HEK293T (cell line): ENCODE measurements around the gene BAIAP2.

ENCODE experiments used
- CTCF ChIA-PET: fragments of 350-600 bp; formaldehyde crosslinking; extraction: SDS; loops from one replicate; lab custom pipeline; 2021; ENCODE audit warnings: antibody characterized with exemption, inconsistent platforms; lab: Yijun Ruan, JAX
- POLR2A ChIA-PET: fragments of 350-600 bp; formaldehyde crosslinking; extraction: SDS; loops from one replicate; lab custom pipeline; 2020; ENCODE audit warnings: antibody characterized with exemption, inconsistent platforms; lab: Yijun Ruan, JAX
- DNase-seq: peaks from one replicate; pipeline ENCODE4 v3.0.0; 2012; ENCODE audit warnings: mixed read lengths; ENCODE audit errors: extremely low spot score
- ARNT ChIP-seq: fragments of 450-650 bp; IDR thresholded peaks from 2 replicates; pipeline ENCODE4 v1.6.1; 2017; ENCODE audit warnings: mild to moderate bottlenecking
- BHLHE40 ChIP-seq: fragments of 450-650 bp; IDR thresholded peaks from 2 replicates; pipeline ENCODE4 v1.6.1; 2016; ENCODE audit warnings: mild to moderate bottlenecking, moderate library complexity, borderline replicate concordance
- CTBP1 ChIP-seq: fragments of 450-650 bp; IDR thresholded peaks from 2 replicates; pipeline ENCODE4 v1.6.1; 2016; ENCODE audit warnings: borderline replicate concordance
- ELF4 ChIP-seq: fragments of 450-650 bp; IDR thresholded peaks from 2 replicates; pipeline ENCODE4 v1.6.1; 2017; ENCODE audit warnings: antibody characterized with exemption
- FOXA1 ChIP-seq: fragments of 450-650 bp; IDR thresholded peaks from 2 replicates; pipeline ENCODE4 v1.6.1; 2016; ENCODE audit warnings: mild to moderate bottlenecking
- FOXK2 ChIP-seq: fragments of 450-650 bp; IDR thresholded peaks from 2 replicates; pipeline ENCODE4 v1.6.1; 2016; ENCODE audit warnings: mild to moderate bottlenecking
- FOXM1 ChIP-seq: fragments of 450-650 bp; IDR thresholded peaks from 2 replicates; pipeline ENCODE4 v1.6.1; 2017; ENCODE audit warnings: mild to moderate bottlenecking, borderline replicate concordance
- HDGF ChIP-seq: fragments of 450-650 bp; IDR thresholded peaks from 2 replicates; pipeline ENCODE4 v1.6.1; 2017; ENCODE audit warnings: antibody characterized with exemption, borderline replicate concordance
- L3MBTL2 ChIP-seq: fragments of 450-650 bp; conservative IDR thresholded peaks from 2 replicates; pipeline ENCODE4 v1.6.1; 2016; ENCODE audit warnings: mild to moderate bottlenecking
- LEF1 ChIP-seq: fragments of 450-650 bp; IDR thresholded peaks from 2 replicates; pipeline ENCODE4 v1.6.1; 2017; ENCODE audit warnings: mild to moderate bottlenecking, borderline replicate concordance
- NFRKB ChIP-seq: fragments of 450-650 bp; IDR thresholded peaks from 2 replicates; pipeline ENCODE4 v1.6.1; 2016; ENCODE audit warnings: mild to moderate bottlenecking, moderate library complexity
- SP1 ChIP-seq: fragments of 450-650 bp; IDR thresholded peaks from 2 replicates; pipeline ENCODE4 v1.6.1; 2017
- TARDBP ChIP-seq: fragments of 450-650 bp; IDR thresholded peaks from 2 replicates; pipeline ENCODE4 v1.6.1; 2016
- ZNF384 ChIP-seq: fragments of 450-650 bp; IDR thresholded peaks from 2 replicates; pipeline ENCODE4 v1.6.1; 2016
- TF ChIP-seq, protein P1 (sequence below): fragments of 450-650 bp; IDR thresholded peaks from 2 replicates; pipeline ENCODE4 v1.6.1; 2016

The BAIAP2 gene

DNA sequence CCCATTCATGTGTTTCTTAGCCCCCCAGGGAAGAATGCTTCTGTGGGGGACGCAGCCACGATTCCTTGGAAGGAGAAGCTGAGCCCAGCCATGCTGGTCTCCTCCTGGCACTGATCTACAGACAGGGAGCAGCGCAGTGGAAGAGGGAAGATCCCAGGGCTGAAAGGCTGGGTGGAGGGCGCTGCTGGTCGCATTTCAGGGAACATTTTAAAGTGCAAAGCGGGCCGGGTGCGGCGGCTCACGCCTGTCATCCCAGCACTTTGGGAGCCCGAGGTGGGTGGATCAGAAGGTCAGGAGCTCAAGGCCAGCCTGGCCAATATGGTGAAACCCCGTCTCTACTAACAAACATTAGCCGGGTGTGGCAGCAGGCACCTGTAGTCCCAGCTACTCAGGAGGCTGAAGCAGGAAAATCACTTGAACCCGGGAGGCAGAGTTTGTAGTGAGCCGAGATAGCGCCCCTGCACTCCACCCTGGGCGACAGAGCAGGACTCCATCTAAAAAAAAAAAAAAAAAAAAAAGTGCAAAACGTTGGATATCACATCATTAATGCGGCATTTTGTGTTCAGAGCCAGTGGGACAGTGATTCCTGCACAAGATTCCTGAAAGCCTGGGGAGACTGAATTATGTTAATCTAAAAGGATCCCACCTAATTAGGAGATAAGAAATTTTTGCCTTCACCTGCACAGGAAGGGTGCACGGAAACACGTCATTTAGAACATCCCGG is 43.9 kb upstream of the BAIAP2 start:
- DNase-seq, result no peak
- CTCF ChIA-PET, result interaction anchor here (1.2 kb wide), 1 partner anchor 33 kb away, joined by 3 read pairs; no protein-coding TSS in a partner anchor
- TF ChIP-seq BHLHE40 (no peak), NFRKB (no peak), HDGF (no peak), ZNF384 (peak; percentile 87), FOXA1 (no peak), L3MBTL2 (no peak)
- TF ChIP-seq, protein P1, sequence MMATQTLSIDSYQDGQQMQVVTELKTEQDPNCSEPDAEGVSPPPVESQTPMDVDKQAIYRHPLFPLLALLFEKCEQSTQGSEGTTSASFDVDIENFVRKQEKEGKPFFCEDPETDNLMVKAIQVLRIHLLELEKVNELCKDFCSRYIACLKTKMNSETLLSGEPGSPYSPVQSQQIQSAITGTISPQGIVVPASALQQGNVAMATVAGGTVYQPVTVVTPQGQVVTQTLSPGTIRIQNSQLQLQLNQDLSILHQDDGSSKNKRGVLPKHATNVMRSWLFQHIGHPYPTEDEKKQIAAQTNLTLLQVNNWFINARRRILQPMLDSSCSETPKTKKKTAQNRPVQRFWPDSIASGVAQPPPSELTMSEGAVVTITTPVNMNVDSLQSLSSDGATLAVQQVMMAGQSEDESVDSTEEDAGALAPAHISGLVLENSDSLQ, result no peak
- POLR2A ChIA-PET, result interaction anchor here (0.6 to 1.6 kb wide), 4 partner anchors 10 to 536 kb away, joined by 3 to 6 read pairs (median 4); no protein-coding TSS in a partner anchor

DNA sequence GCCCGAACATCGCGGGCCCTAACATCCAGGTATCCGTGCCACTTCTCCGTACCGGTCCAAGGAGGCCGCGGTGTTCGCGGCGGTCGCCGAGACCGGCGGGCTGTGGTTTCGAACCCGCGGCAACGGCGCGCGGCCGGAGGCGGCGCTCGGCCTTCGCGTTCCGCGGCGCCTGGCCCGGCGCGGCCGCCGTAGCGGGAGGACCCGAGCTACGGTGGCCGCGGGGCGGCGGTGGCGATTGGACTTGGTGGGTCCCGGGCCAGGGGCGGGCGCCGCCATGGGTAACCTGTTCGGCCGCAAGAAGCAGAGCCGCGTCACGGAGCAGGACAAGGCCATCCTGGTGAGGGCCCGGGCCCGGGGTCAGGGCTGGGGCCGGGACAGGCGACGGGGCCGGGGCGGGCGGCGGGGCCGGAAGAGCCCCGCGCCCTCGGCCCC is 43.3 kb upstream of the BAIAP2 start, which contains the start of gene CHMP6:
Gene CHMP6, plus strand, starts transcription at position 197 of the 432 bp plus-strand sequence. Its CDS starts 78 bp downstream, at position 275.
- peak; percentile 86 for DNase-seq
- ChIA-PET POLR2A (interaction anchor here (0.6 to 1.6 kb wide), 4 partner anchors 9 to 537 kb away, joined by 3 to 6 read pairs (median 4); no protein-coding TSS in a partner anchor), CTCF (interaction anchor here (1.2 to 2.3 kb wide), 2 partner anchors 32 to 106 kb away, joined by 3 to 5 read pairs; no protein-coding TSS in a partner anchor)
- TF ChIP-seq FOXM1 (peak; percentile 26; the same call in 1 of the 2 replicates), ARNT (peak; percentile 70), HDGF (no peak)

DNA sequence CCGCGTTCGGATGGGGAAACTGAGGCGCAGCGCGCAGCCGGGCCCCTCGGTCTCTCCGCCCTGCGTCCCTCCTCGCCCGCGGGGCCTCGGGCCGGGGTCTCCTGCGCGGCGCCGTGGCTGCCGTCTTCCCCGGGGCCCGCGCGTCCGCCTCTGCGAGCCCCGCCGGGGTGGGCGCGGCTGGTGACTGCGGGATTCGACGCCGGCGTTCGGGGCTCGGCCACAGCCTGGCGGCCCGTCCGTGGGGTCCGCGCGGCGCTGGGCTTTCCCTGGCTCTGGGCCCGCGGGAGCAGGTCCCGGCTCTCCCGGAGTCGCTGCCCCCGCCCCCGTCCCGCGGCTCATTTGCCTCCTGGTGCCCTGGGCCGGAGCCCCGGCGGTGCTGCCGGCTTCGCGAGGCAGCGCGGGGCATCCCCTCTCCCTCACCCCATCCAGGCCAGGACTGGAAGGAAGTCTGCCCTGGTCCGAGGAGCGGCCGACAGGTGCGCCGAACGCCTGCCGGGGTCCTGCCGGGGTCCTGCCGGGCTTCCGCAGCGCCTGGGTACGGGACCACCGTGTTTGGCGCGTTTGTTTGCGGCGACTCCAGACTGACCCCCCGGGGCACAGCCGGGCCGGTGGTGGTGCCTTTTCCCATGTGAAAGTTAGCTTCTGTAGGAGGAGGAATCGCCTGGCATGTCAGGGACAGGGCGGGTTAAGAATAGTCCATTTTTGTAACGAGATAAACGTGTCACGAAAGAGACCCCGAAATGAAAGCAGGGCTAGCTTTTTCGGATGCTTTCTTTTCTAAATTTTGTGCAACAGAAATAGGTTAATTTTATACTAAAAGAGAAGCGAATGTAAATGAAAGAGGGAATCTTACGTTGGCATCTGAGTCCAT is 42.6 kb upstream of the BAIAP2 start:
- no peak for TF ChIP-seq BHLHE40
- no peak for TF ChIP-seq ZNF384
- TF ChIP-seq FOXA1, result no peak
- no peak for TF ChIP-seq HDGF
- no peak for TF ChIP-seq SP1
- TF ChIP-seq FOXK2, result no peak
- TF ChIP-seq L3MBTL2, result no peak
- TF ChIP-seq LEF1, result no peak
- TF ChIP-seq, protein P1, result no peak
- TF ChIP-seq TARDBP, result no peak
- no peak for TF ChIP-seq ARNT
- no peak for TF ChIP-seq FOXM1
- no peak for TF ChIP-seq ELF4
- TF ChIP-seq NFRKB, result no peak
- no peak for TF ChIP-seq CTBP1
- POLR2A ChIA-PET, result interaction anchor here (0.7 to 1.6 kb wide), 3 partner anchors 96 to 538 kb away, joined by 3 to 4 read pairs (median 3); no protein-coding TSS in a partner anchor
- CTCF ChIA-PET, result interaction anchor here (0.8 to 2.3 kb wide), 3 partner anchors 31 to 105 kb away, joined by 3 to 5 read pairs (median 3); no protein-coding TSS in a partner anchor
- DNase-seq, result no peak

DNA sequence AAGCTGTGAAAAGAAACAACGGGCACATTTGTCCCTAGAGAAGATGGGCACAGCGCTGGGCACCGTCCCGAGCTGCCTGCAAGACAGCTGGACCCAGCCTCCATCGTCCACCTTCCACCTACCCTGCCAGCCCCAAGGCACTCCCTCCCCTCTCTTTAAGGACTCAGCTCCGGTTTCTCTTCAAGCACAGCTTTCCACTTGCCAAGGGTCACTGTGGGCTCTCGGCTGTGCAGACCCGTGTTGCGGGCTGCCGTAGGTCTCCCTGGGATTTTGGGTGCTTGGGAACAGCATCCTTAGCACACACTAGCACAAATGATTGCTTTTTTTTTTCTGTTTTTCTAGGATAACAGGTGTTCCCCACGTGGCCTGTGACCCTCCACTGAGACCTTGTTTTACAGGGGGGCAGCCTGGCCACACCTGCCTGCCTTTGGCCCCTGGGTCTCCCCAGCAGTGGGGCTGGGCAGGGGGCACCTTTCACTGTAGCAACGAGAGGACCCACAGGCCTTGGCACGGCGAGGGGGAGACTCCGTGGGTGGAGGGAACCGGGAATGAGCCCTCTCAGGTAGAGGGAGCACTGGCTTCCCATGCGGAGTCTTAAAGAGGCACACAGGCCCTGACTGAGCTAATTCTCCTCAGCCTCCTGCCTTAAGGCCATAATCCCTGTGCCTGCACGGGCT is 41.9 kb upstream of the BAIAP2 start:
- ChIA-PET CTCF (interaction anchor here (0.8 to 2.3 kb wide), 3 partner anchors 30 to 104 kb away, joined by 3 to 5 read pairs (median 3); no protein-coding TSS in a partner anchor), POLR2A (interaction anchor here (0.7 kb wide), 2 partner anchors 95 to 113 kb away, joined by 3 read pairs; no protein-coding TSS in a partner anchor)
- DNase-seq, result no peak
- TF ChIP-seq LEF1 (no peak), BHLHE40 (no peak), ELF4 (no peak)

DNA sequence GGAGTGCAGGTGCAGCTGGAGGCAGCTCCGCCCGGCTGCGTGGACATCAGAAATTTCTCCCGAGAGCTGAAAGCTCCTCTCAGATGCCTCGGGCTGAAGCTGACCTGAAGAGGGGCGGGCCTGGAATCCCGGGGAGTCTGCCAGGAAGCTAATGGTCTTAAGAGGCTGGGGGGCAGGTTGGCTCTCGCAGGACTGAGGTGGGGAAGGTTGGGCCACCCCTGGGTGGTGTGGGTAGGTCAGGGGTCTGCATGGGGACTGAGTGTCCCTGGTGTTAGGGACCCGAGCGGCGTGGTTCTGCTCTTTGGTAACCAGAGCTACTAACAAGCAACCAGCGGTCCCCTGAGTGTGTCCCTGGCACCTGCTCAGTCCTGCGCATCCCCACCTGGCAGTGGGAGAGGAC is 39.8 kb upstream of the BAIAP2 start:
- no peak for DNase-seq
- no peak for TF ChIP-seq FOXA1
- no peak for TF ChIP-seq HDGF
- TF ChIP-seq, protein P1, result no peak
- no peak for TF ChIP-seq SP1
- no peak for TF ChIP-seq FOXK2
- no peak for TF ChIP-seq ARNT
- no peak for TF ChIP-seq BHLHE40
- no peak for TF ChIP-seq TARDBP
- TF ChIP-seq ZNF384, result no peak
- no peak for TF ChIP-seq LEF1
- ChIA-PET CTCF (no interaction called here), POLR2A (no interaction called here)
